Activated CD4-positive, CD25-positive, alpha-beta regulatory T cell treated with anti-CD3 and anti-CD28 coated beads, Interleukin-2, amount 50 U/mL, for 72 hours (primary cell): Measurements from ENCODE around the gene ZBTB18.
"Not testable (repeated sequence)": the region's sequence is repeated elsewhere in the genome, so short reads cannot be mapped to it uniquely, and the experiment has no call there.

Source experiments
- DNase-seq: peaks from one replicate; pipeline ENCODE4 v3.0.0; 2021

ZBTB18 gene

DNA sequence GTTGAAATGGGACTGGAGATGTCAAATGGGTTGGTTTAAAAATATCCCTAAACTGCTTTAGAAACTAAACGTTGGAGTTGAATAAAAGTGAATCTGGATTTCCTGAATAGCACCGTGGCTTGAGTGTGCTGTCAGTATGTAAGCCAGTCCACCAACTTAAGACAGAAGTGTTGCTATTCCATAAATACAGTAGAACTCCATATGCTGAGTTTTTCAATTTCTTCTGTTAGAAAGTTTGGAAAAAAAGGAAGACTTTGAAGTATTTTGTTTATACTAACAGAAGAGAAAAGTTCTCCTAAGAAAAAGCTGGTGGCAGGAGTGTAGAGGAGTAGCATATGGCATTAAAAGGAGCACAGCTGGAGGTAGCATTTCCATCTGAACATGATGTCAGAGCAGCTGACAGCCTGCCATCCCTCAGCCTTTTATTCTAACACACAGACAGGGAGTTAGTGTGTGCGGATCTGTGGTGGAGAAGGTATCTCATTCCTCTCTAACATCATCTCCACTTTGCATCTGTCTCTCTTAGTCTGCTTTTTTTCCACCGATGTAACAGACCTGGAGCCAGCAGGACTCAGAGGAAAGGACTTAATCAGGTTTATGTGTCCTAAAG, at the start of gene ZBTB18:
Gene ZBTB18, plus strand, starts transcription at position 449 of the 610 bp plus-strand sequence. Its CDS starts 149 bp downstream, at position 598.
- no peak for DNase-seq

GRCh38 chr1:244002721-244003120, 48.4 kb upstream of the ZBTB18 start:
- no peak for DNase-seq

GRCh38 chr1:244005455-244005854, 45.6 kb upstream of the ZBTB18 start:
- no peak for DNase-seq

DNA sequence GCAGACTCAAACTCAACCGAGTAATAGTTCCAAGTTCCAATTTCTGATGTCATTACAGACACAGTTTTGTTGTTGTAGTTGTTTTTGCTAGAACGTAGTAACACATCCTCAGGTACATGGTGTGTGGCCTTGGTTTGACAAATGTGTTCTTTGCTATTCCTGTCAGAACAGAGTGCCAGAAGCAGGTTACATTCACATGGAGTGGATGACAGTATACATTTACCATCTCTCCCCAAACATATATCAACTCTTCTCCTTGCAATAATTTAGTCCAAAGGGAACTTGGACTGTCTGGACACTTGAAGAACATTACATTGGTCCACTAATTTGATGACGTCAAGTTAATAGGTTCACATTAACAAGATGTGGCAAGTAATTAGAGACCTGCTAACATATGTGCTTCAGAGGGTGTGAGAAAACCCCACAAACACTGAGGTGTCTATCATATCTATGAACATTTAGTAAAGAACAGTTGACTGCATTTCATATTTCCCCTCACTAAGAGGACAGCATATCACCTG, 44.6 kb upstream of the ZBTB18 start:
- no peak for DNase-seq

DNA sequence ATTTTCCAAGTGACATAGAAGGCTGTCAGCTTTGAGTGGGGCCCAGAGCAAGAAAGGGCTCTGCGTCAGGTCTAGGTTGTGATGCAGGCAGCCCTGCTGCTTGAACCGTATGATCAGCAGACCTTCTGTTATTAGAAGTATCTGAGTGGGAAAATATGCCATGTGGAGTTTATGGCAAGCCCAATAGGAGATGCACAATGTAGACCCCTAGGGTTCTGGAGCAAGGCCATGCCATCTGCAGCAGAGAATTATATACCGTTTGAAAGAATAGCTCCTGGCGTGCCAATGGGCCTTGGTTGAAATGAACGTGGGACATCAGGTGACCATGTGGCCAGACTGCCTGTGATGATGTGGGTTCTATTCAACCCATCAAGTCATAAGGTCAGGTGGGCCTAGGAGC, 44.1 kb upstream of the ZBTB18 start:
- DNase-seq: no peak

DNA sequence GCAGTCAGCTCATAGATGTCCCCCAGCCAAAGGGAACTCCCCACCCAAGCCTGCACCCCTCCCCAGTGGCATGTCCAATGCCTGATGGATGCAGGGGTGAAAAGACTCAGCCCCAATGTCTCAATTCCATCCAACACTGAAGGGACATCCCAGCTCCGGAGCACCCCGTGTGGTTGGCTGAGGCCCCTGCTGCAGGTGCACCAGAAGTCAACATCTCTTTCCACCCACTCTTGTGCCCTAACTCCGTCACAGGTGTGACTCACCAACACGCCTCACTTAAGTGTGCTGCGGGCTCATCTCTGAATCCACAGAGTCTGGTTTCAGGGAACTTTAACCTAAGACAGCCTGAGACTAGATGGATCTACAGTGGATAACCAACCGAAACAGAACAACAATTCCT, 40.9 kb upstream of the ZBTB18 start:
- DNase-seq: no peak

GRCh38 chr1:244010703-244011123, 40.4 kb upstream of the ZBTB18 start:
- no peak for DNase-seq

- no peak for DNase-seq
Measured at GRCh38 chr1:244011271-244011670, 39.8 kb upstream of the ZBTB18 start.

DNA sequence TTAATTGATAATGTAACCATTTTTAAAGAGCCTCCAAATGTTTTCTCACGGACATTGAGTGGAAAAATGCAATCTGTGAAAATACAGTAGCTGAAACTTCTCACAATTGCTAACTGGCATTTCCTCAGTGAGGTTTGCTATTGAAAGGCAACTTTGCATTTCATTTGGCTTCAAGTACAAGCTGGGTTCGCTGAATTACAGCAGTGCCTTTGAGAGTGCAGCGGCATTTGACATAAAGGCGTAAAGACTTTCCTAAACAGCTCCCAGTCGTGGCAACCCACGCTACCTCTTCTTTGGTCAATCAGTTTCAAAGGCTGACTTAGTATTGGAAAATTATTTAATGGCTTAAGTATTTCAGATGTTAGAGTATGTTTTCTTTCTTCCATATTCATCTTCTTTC, 39.3 kb upstream of the ZBTB18 start:
- no peak for DNase-seq

DNA sequence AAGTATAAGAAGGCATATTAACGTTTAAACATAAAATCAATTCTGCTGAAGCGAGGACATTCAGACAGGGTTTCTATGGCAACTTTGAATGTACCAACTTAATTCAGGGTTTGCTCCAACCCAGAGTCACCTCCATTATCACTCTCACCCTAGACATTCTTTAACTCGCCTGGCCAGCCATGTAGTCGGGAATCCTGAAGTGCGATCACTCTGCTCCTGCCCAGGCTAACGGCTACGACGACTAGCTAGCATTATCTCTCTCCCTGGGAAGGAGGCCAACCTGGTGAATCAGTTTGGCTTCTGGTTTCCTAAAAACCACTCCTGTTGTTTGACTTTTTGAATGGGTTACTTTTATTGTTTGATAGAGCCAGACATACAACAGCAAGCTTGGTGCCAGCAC, 38.9 kb upstream of the ZBTB18 start:
- DNase-seq: no peak

- DNase-seq: no peak
Measured at GRCh38 chr1:244013100-244013499, 38.0 kb upstream of the ZBTB18 start.

- DNase-seq: not testable (repeated sequence)
Measured at GRCh38 chr1:244014862-244015261, 36.2 kb upstream of the ZBTB18 start.

DNA sequence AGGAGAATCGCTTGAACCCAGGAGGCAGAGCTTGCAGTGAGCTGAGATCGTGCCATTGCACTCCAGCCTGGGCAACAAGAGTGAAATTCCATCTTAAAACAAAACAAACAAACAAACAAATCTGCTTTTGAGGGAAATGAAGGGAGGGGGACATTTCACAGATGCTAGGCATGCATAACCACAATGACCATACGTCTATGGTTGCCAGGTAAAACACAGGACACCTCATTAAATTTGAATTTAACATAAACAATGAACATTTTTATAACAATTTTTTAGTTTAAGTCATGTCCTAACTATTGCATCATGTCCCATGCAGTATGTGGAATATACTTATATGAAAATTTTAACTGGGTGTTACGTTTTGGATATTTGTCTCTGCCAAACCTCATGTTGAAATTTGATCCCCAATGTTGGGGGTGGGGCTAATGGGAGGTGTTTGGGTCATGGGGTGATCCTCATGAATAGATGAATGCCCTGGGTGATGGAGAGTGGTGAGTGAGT, 31.0 kb upstream of the ZBTB18 start:
- no peak for DNase-seq

DNA sequence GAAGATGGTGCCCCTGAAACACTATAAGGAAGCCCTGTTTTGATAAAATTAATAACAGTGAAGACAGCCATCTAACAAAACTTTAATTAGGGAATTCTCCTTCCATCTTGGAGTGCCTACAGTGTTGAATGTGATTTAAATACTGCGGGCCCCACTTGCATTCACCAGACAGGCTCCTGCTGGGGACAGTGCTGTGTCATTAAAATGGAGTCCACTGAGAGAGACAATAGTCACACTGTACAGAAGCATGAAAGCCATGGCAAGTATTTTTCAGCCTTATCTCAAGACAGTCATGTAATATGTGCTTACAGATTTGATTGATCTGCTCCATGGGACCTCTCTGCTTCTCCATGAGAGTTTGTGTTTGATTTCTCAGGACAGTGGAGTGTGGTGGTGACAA, 29.7 kb upstream of the ZBTB18 start:
- no peak for DNase-seq

DNA sequence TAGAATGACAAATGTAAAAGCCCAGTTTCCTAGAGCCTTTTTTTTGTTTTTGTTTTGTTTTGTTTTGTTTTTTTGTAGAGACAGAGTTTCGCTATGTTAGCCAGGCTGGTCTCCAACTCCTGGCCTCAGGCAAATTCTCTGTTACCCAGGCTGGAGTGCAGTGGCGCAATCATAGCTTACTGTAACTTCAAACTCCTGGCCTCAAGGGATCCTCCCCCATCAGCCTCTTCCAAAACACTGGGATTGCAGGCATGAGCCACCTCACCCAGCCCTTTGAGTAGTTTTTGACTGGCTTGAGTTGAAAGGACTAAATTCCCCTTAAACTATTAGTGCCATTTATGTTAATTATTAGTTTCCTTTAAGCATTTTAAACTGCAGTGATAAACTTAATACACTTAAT, 28.8 kb upstream of the ZBTB18 start:
- DNase-seq: no peak

DNA sequence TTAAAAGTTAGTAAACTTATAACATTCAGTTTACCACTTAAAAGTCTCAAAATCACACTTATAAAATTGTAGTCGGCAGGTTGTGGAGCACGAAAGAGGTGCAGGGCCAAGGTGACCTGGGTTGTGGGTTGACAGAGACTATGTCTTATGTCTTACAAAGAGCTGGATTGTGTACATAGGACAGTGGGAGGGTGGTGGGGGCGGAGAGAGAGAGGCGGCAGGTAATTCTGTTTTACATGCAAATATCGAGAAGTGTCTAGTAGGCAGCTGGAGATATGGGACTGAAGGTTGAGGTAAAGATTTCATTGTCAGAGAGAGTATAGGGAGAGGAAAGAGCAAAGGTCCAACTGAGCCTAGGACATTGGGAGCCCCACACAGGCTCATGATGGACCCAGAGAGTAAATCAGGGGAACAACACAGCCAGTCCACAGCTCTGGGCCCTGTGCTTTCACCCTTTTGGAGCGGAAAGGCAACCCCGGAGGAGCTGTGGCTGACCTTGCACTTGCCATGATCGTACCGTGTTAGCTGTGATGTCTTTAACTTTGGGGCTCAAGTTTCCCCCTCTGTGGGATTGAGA, 28.1 kb upstream of the ZBTB18 start:
- DNase-seq: no peak

DNA sequence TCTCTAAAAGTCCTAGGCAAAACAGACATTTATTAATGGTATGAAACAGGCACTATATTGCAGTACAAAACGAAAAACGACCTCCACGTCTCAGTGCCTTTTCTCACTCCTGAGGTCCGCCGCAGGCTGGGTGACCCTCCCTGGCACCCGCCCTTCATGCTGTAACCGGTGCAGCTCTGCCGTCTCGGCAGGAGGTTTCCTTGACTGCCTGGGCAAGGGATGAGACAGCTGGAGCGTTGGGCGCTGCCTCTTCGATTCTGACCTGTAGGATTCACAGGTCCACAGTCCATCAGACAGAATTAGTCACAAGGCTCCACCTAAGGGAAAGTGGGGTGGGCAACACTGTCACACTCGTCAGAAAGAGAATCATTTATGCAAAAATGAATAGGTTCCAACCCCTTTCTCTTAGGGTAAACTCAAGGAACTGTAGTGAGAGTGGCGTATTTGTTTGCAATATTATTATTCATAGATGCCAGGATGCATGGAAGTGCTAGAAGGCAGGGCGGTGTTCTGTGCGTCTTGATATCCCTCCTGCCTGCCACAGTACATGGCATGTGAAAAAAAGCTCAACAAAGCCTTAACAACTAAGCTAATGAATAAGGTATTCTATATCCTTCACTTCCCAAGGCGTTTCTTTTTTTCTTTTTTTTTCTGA, 23.5 kb upstream of the ZBTB18 start:
- DNase-seq: no peak

DNA sequence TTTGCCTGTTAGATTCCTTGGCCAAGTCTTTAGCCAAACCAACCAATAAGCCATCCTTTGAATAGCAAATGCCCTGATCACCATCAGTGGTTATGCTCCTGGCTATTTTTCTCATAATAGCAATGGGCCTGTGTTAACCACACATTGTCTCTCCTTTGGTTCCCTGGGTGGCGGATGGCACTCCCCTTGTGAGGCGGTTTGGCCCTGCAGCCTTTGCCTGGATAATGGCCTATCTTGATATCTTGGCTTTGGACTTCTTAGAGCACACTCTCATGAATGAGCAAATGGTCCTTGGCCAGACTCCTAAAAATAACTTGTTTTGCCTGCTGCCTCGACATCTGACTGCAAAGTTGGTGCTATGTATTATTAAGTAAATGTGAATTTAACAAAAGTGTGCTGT, 22.4 kb upstream of the ZBTB18 start:
- no peak for DNase-seq

DNA sequence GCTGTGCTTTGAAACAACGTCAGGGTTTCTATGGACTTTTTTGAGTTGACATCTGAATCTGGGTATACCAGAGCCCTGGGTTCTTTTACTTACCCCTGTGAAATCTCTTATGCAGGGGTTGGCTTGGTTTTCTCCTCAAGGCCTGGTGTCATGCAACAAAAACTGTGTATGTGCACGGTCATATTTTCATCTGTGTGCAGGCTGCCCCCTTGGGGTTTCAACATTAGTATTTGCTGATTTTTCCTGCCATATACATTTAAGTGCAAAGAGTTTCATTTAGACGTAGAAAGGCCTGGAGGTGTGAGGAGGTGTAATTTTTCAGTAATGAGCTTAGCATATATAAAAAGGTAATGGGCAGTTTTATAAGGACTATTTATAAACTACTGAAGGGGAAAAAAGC, 22.0 kb upstream of the ZBTB18 start:
- no peak for DNase-seq

- DNase-seq: no peak
Measured at GRCh38 chr1:244030481-244031040, 20.5 kb upstream of the ZBTB18 start.

DNA sequence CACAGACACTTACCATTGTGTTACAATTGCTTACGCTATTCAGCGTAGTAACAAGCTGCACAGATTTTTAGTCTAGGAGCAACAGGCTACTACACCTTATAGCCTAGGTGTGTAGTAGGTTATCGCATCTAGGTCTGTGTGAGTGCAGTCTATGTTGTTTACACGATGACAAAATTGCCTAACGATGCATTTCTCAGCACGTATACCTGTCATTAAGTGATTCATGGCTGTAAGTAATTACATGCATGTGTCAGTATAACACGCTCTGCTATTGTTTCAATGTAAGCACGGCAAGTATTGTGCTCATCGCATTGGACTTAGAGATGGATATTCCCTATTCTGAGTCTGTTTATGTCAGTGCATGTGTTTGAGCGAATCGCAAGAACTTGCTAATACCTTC, 15.7 kb upstream of the ZBTB18 start:
- DNase-seq: no peak

DNA sequence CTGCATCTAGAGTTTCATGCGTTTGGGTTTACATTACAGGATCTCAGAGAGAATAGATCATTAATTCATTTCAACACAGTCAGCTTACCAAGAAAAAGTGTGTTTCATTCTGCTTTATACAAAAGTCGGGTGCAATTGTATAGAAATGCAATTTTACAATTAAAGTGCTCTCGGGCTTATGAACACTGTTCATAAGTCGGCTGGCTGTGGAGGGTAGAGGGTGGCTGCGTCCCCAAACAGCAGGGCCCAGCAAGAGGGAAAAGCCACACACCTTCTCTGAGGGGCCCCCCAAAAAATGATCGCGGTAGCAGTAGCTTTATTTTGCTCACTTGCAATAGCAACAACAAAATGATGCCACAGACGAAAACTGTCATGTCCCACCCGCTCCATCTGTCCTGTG, 13.8 kb upstream of the ZBTB18 start:
- DNase-seq: no peak

GRCh38 chr1:244041466-244042120, 9.5 kb upstream of the ZBTB18 start:
- no peak for DNase-seq
